ENCODE data around the gene DPCD. TPM values are rescaled to one million over a fixed set of nuclear protein-coding genes. Genes with fewer than 3 reads are reported as not detected.
A peak's percentile ranks its signal among the peaks of the same experiment; 100 is the strongest.

The DPCD gene
- total RNA-seq, 5 donors from 2014 or later (not counting 1 experiment from before 2014, with no cell fraction given): 0.35 to 1.2 (median 0.97) TPM; not detected in 1

- Histone ChIP-seq H3K9me3 (no peaks in the 10 kb centered on the region), H3K27me3 (replicated peaks in 1 of 2; ENCODE audit: control insufficient read depth in 2 of 2, extremely low read depth in 1 of 2, insufficient read depth in 2 of 2, low read length in 1 of 2) (no peaks in the 10 kb centered on the region), H3K27ac (ENCODE audit: low read length) (no peak overlapping the region), H3K36me3 (ENCODE audit: control insufficient read depth in 2 of 2, extremely low read depth in 1 of 2, insufficient read depth in 1 of 2, low read length in 1 of 2) (peaks cover 22 to 86% of the 10 kb centered on the region in 2 donors), H3K4me1 (ENCODE audit: control insufficient read depth in 1 of 2, extremely low read depth in 1 of 2, insufficient read depth in 2 of 2, low read length in 2 of 2) (no peaks in the 10 kb centered on the region), H3K4me3 (ENCODE audit: control insufficient read depth in 1 of 2, extremely low read depth in 1 of 2, low read length in 1 of 2) (no peak overlapping the region)
- H3K27me3 Mint-ChIP-seq: no peaks in the 10 kb centered on the region
- ATAC-seq (replicated peaks in 1 of 4) (no peak), DNase-seq (no peak)
- peaks cover 36% of the 10 kb centered on the region for H3K36me3 Mint-ChIP-seq
- no peak overlapping the region for H3K27ac Mint-ChIP-seq
- ChIA-PET CTCF (no interaction called here), POLR2A (no interaction called here)
- peaks cover 0 to 6% (median 6%) of the 10 kb centered on the region in 3 donors for H3K4me1 Mint-ChIP-seq
- no peak overlapping the region for H3K4me3 Mint-ChIP-seq
- no peaks in the 10 kb centered on the region for H3K9me3 Mint-ChIP-seq
- WGBS (ENCODE audit: insufficient coverage): 99% methylated on average over 7 of the region's 9 CpGs
These were observed 28.4 kb downstream of the DPCD start for GRCh38 chr10:101616415-101617101.

- ATAC-seq (replicated peaks in 1 of 4) (no peak), DNase-seq (no peak)
- H3K4me1 Mint-ChIP-seq: peaks cover 0 to 6% (median 6%) of the 10 kb centered on the region in 3 donors
- H3K27ac ChIP-seq (ENCODE audit: low read length): no peak overlapping the region
- no peaks in the 10 kb centered on the region for H3K9me3 Mint-ChIP-seq
- H3K9me3 ChIP-seq: no peaks in the 10 kb centered on the region
- H3K36me3 ChIP-seq (ENCODE audit: control insufficient read depth in 2 of 2, extremely low read depth in 1 of 2, insufficient read depth in 1 of 2, low read length in 1 of 2): peaks cover 23 to 85% of the 10 kb centered on the region in 2 donors
- no peaks in the 10 kb centered on the region for H3K27me3 ChIP-seq (replicated peaks in 1 of 2; ENCODE audit: control insufficient read depth in 2 of 2, extremely low read depth in 1 of 2, insufficient read depth in 2 of 2, low read length in 1 of 2)
- H3K4me1 ChIP-seq (ENCODE audit: control insufficient read depth in 1 of 2, extremely low read depth in 1 of 2, insufficient read depth in 2 of 2, low read length in 2 of 2): no peaks in the 10 kb centered on the region
- H3K36me3 Mint-ChIP-seq: peaks cover 40% of the 10 kb centered on the region
- peak overlapping the region; percentile 31 to 53 for H3K27ac Mint-ChIP-seq
- H3K4me3 Mint-ChIP-seq: no peak overlapping the region
- CTCF ChIA-PET: interaction anchor here (0.5 to 0.6 kb wide), 2 partner anchors 537 to 1131 kb away, joined by 3 read pairs; no protein-coding TSS in a partner anchor
- POLR2A ChIA-PET: no interaction called here
- H3K4me3 ChIP-seq (ENCODE audit: control insufficient read depth in 1 of 2, extremely low read depth in 1 of 2, low read length in 1 of 2): no peak overlapping the region
- no peaks in the 10 kb centered on the region for H3K27me3 Mint-ChIP-seq
- 97% methylated on average over 4 of the region's 8 CpGs for WGBS (ENCODE audit: insufficient coverage)
These were observed 29.1 kb downstream of the DPCD start for GRCh38 chr10:101617102-101617823.

GRCh38 chr10:101617824-101618568 is 29.9 kb downstream of the DPCD start:
- Histone ChIP-seq H3K4me3 (ENCODE audit: control insufficient read depth in 1 of 2, extremely low read depth in 1 of 2, low read length in 1 of 2) (no peak overlapping the region), H3K27ac (ENCODE audit: low read length) (no peak overlapping the region), H3K9me3 (no peaks in the 10 kb centered on the region), H3K4me1 (ENCODE audit: control insufficient read depth in 1 of 2, extremely low read depth in 1 of 2, insufficient read depth in 2 of 2, low read length in 2 of 2) (no peaks in the 10 kb centered on the region), H3K36me3 (ENCODE audit: control insufficient read depth in 2 of 2, extremely low read depth in 1 of 2, insufficient read depth in 1 of 2, low read length in 1 of 2) (peaks cover 20 to 79% of the 10 kb centered on the region in 2 donors), H3K27me3 (replicated peaks in 1 of 2; ENCODE audit: control insufficient read depth in 2 of 2, extremely low read depth in 1 of 2, insufficient read depth in 2 of 2, low read length in 1 of 2) (no peaks in the 10 kb centered on the region)
- Mint-ChIP-seq H3K4me3 (no peak overlapping the region), H3K27me3 (no peaks in the 10 kb centered on the region), H3K36me3 (peaks cover 44% of the 10 kb centered on the region), H3K27ac (peak overlapping the region; percentile 31 to 53), H3K9me3 (no peaks in the 10 kb centered on the region), H3K4me1 (peaks cover 0 to 6% (median 6%) of the 10 kb centered on the region in 3 donors)
- CTCF ChIA-PET: interaction anchor here (0.5 to 0.6 kb wide), 2 partner anchors 536 to 1130 kb away, joined by 3 read pairs; no protein-coding TSS in a partner anchor
- DNase-seq (no peak), ATAC-seq (replicated peaks in 1 of 4) (no peak)
- WGBS (ENCODE audit: insufficient coverage): 97% methylated on average over 4 of the region's 4 CpGs
- POLR2A ChIA-PET: interaction anchor here in 1 of 2 donors (0.6 kb wide), 1 partner anchor 9 kb away, joined by 4 read pairs; no protein-coding TSS in a partner anchor

- ATAC-seq (replicated peaks in 1 of 4): no peak
- H3K27me3 Mint-ChIP-seq: no peaks in the 10 kb centered on the region
- peaks cover 50% of the 10 kb centered on the region for H3K36me3 Mint-ChIP-seq
- no peak for DNase-seq
- H3K4me3 Mint-ChIP-seq: no peak overlapping the region
- H3K27ac Mint-ChIP-seq: no peak overlapping the region
- H3K9me3 Mint-ChIP-seq: no peaks in the 10 kb centered on the region
- peaks cover 0 to 6% (median 6%) of the 10 kb centered on the region in 3 donors for H3K4me1 Mint-ChIP-seq
- H3K4me1 ChIP-seq (ENCODE audit: control insufficient read depth in 1 of 2, extremely low read depth in 1 of 2, insufficient read depth in 2 of 2, low read length in 2 of 2): no peaks in the 10 kb centered on the region
- H3K27me3 ChIP-seq (replicated peaks in 1 of 2; ENCODE audit: control insufficient read depth in 2 of 2, extremely low read depth in 1 of 2, insufficient read depth in 2 of 2, low read length in 1 of 2): no peaks in the 10 kb centered on the region
- H3K27ac ChIP-seq (ENCODE audit: low read length): no peak overlapping the region
- no peak overlapping the region for H3K4me3 ChIP-seq (ENCODE audit: control insufficient read depth in 1 of 2, extremely low read depth in 1 of 2, low read length in 1 of 2)
- ChIA-PET POLR2A (no interaction called here), CTCF (no interaction called here)
- H3K9me3 ChIP-seq: no peaks in the 10 kb centered on the region
- 92% methylated on average over 2 of the region's 2 CpGs for WGBS (ENCODE audit: insufficient coverage)
- peaks cover 15 to 80% of the 10 kb centered on the region in 2 donors for H3K36me3 ChIP-seq (ENCODE audit: control insufficient read depth in 2 of 2, extremely low read depth in 1 of 2, insufficient read depth in 1 of 2, low read length in 1 of 2)
These were observed 30.8 kb downstream of the DPCD start for GRCh38 chr10:101618871-101619270.

GRCh38 chr10:101619983-101620382 is 31.9 kb downstream of the DPCD start:
- ATAC-seq (replicated peaks in 1 of 4) (no peak), DNase-seq (no peak)
- Histone ChIP-seq H3K4me1 (ENCODE audit: control insufficient read depth in 1 of 2, extremely low read depth in 1 of 2, insufficient read depth in 2 of 2, low read length in 2 of 2) (no peaks in the 10 kb centered on the region), H3K4me3 (ENCODE audit: control insufficient read depth in 1 of 2, extremely low read depth in 1 of 2, low read length in 1 of 2) (no peak overlapping the region), H3K36me3 (ENCODE audit: control insufficient read depth in 2 of 2, extremely low read depth in 1 of 2, insufficient read depth in 1 of 2, low read length in 1 of 2) (peaks cover 14 to 82% of the 10 kb centered on the region in 2 donors), H3K27ac (ENCODE audit: low read length) (no peak overlapping the region), H3K27me3 (replicated peaks in 1 of 2; ENCODE audit: control insufficient read depth in 2 of 2, extremely low read depth in 1 of 2, insufficient read depth in 2 of 2, low read length in 1 of 2) (no peaks in the 10 kb centered on the region), H3K9me3 (no peaks in the 10 kb centered on the region)
- H3K9me3 Mint-ChIP-seq: no peaks in the 10 kb centered on the region
- no peak overlapping the region for H3K4me3 Mint-ChIP-seq
- 100% methylated on average over 6 of the region's 6 CpGs for whole genome bisulfite sequencing (ENCODE audit: insufficient coverage)
- H3K27ac Mint-ChIP-seq: no peak overlapping the region
- ChIA-PET CTCF (no interaction called here), POLR2A (no interaction called here)
- no peaks in the 10 kb centered on the region for H3K27me3 Mint-ChIP-seq
- peaks cover 59% of the 10 kb centered on the region for H3K36me3 Mint-ChIP-seq
- peaks cover 0 to 10% (median 9%) of the 10 kb centered on the region in 3 donors for H3K4me1 Mint-ChIP-seq

- Histone ChIP-seq H3K27me3 (replicated peaks in 1 of 2; ENCODE audit: control insufficient read depth in 2 of 2, extremely low read depth in 1 of 2, insufficient read depth in 2 of 2, low read length in 1 of 2) (no peaks in the 10 kb centered on the region), H3K9me3 (no peaks in the 10 kb centered on the region), H3K4me1 (ENCODE audit: control insufficient read depth in 1 of 2, extremely low read depth in 1 of 2, insufficient read depth in 2 of 2, low read length in 2 of 2) (no peaks in the 10 kb centered on the region), H3K27ac (ENCODE audit: low read length) (no peak overlapping the region), H3K4me3 (ENCODE audit: control insufficient read depth in 1 of 2, extremely low read depth in 1 of 2, low read length in 1 of 2) (no peak overlapping the region), H3K36me3 (ENCODE audit: control insufficient read depth in 2 of 2, extremely low read depth in 1 of 2, insufficient read depth in 1 of 2, low read length in 1 of 2) (peaks cover 13 to 69% of the 10 kb centered on the region in 2 donors)
- Mint-ChIP-seq H3K9me3 (no peaks in the 10 kb centered on the region), H3K27ac (no peak overlapping the region), H3K36me3 (peaks cover 56% of the 10 kb centered on the region), H3K4me3 (no peak overlapping the region), H3K4me1 (peaks cover 8 to 16% (median 9%) of the 10 kb centered on the region in 3 donors), H3K27me3 (no peaks in the 10 kb centered on the region)
- DNase-seq (no peak), ATAC-seq (replicated peaks in 1 of 4) (no peak)
- ChIA-PET CTCF (no interaction called here), POLR2A (no interaction called here)
- no CpG with 5 or more reads among the region's 1 CpG for WGBS (ENCODE audit: insufficient coverage)
These were observed 35.4 kb downstream of the DPCD start for GRCh38 chr10:101623528-101623927.

Measured in T-cell (primary cell).